Measurements from ENCODE around the gene MBD6.

DNA sequence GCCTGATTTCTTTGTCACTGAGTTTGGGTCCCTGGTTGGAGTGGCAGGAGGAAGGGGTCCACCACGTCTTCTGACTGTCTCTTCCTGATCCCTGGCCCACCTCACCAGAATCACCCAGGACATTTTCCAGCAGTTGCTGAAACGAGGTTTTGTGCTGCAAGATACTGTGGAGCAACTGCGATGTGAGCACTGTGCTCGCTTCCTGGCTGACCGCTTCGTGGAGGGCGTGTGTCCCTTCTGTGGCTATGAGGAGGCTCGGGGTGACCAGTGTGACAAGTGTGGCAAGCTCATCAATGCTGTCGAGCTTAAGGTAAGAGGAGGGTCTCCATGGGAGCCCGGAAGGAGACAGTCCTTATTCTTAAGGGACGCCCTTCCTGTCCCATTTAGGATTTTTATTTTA lies 22.4 kb upstream of the MBD6 start:
- TF ChIP-seq, protein P1, sequence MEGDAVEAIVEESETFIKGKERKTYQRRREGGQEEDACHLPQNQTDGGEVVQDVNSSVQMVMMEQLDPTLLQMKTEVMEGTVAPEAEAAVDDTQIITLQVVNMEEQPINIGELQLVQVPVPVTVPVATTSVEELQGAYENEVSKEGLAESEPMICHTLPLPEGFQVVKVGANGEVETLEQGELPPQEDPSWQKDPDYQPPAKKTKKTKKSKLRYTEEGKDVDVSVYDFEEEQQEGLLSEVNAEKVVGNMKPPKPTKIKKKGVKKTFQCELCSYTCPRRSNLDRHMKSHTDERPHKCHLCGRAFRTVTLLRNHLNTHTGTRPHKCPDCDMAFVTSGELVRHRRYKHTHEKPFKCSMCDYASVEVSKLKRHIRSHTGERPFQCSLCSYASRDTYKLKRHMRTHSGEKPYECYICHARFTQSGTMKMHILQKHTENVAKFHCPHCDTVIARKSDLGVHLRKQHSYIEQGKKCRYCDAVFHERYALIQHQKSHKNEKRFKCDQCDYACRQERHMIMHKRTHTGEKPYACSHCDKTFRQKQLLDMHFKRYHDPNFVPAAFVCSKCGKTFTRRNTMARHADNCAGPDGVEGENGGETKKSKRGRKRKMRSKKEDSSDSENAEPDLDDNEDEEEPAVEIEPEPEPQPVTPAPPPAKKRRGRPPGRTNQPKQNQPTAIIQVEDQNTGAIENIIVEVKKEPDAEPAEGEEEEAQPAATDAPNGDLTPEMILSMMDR (IDR thresholded peaks at IDR 0.05), result no peak
- TF ChIP-seq EP300 (IDR thresholded peaks at IDR 0.05) (no peak), POLR2AphosphoS5 (IDR thresholded peaks at IDR 0.05) (no peak), POLR2A (IDR thresholded peaks at IDR 0.05) (no peak)

Data from upper lobe of left lung (tissue), 4 donors.